ENCODE data around the gene RAB27B. TPM values are rescaled to one million over a fixed set of nuclear protein-coding genes. Genes with fewer than 3 reads are reported as not detected.

Gene RAB27B
- polyA plus RNA-seq, 12 donors = 0.22 to 3.7 (median 0.98) TPM; not detected in 1

DNA sequence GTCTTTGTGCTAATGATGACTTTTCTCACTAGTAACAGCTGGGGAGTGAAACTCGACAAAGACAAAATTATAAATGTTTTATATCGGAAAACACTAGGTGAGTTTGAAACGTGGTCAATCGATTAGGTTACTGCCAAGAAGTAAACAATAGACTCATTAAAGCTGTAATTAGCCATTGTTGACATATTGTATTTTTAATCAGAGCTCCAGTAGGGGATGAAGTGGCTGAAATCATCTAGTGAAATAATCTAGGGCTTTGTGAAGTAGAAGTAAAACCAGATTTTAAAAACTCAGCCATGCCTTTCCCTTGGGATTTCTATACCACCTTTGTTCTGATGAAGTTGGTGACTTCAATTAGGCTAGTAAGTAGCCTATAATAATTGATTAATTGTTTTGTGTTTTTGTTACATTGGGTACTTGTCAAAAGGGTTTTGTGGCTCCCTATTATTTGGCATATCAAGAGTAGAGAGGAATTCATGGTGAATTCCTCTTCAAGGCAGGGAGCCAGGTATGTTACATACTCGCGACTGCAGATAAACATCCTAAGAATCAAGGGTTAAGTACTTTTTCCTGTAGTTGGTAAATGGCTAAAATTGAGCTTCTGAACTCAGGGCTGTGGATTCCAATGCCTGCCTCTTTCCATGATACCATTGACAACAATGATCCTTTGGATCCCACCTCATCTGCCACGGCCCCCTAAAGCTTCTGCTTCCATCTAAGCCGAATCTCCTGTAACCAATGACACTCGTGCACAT lies 31.6 kb downstream of the RAB27B start:
- DNase-seq = no peak

DNA sequence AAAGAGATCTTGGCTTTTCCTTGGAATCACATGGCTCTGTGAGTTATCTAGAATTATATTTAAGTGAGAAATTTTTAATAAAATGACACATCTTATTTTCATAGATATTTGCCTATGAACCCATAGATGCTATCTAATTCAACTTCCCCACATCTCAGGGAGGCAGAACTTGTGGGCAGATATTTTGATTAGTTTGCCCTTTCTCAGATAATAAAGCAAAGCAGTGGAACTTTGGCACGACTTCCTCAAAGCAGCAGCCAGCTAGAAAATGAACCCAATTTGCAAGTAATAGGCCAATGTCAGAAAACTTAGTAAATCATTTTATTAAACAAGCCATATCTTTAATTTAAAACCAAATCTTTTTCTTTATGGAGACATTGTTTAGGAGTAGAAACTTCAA lies 32.7 kb downstream of the RAB27B start:
- no peak for DNase-seq

DNA sequence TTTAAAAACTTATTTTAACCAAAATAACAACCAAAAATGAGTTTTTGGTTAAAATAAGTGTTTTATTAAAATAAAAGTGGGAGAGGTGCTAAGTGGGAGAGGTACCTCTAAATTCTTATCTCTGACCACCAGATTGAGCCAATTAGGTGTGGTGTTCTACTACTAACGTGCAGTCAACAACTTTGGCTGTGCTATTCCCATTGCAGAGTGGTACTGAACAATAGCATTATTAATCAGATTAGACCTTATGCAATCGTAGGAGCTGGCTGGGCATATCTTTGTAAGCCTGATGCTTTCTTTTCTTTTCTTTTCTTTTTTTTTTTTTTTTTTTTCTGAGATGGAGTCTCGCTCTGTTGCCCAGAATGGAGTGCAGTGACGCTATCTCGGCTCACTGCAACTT lies 38.9 kb downstream of the RAB27B start:
- DNase-seq = no peak

DNA sequence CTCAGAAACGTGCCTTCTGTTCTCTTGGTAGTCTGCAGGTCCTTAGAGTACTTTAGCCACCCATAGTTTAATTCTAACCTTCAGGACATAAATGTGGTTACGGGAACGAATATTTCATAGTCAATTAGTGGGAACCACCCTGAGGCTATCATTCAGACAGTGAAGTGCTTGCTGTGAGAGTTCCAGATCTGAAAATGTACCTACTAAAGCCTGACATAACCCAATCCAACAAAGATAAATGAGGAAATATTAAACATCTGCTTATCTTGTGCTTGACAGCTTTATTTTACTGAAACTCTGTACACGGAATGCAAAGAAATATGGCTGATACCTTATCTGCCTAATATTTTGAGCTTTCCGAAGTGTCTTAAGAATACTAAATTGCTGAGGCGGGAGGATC lies 43.0 kb downstream of the RAB27B start:
- no peak for DNase-seq

DNA sequence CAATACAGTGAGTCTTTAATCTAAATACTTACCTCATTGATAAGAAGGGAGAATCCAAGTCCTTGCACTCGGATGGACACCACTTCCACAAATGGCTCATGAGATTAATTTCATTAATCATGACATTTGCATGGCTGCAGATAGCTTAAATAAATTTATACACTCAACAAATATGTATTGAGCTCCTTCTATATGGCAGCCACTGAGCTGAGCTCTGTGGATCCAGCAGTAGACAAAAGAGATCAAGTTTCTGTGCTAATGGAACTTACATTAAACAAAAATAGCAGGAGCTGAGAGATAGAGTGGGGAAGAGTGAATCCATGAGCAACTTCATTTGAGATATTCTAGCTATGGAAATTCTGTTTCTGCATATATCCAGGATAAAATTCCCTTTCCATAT lies 44.4 kb downstream of the RAB27B start:
- no peak for DNase-seq

DNA sequence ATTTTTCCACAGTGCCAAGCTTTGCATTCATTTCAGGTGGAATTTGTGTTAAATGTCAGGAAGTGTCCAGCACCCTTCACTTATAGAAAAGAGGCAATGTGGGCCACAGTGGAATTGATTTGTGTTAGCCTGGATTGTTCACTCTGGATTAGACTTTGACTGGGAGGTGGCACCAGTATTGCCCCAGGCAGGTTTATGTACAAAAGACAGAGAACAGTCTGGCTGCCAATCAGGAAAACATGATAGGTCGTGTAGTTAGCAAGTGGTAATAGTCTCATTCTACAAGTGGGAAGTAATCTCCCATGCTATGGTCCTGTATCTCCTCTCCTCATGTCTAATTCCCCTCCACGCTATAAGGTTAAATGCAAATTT lies 45.6 kb downstream of the RAB27B start:
- no peak for DNase-seq

DNA sequence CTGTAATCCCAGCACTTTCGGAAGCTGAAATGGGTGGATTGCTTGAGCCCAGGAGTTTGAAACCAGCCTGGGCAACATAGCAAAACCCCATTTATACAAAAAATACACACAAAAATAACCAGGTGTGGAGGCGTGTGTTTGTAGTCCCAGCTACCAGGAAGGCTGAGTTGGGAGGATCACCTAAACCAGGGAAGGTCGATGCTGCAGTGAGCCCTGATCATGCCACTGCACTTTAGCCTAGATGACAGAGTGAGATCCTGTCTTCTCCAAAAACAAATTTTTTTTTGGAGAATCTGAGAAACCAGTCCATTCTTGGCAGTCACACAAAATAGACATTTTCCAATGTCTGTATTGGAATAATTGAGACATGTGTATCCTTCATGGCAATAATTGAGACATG lies 46.8 kb downstream of the RAB27B start:
- DNase-seq = no peak

DNA sequence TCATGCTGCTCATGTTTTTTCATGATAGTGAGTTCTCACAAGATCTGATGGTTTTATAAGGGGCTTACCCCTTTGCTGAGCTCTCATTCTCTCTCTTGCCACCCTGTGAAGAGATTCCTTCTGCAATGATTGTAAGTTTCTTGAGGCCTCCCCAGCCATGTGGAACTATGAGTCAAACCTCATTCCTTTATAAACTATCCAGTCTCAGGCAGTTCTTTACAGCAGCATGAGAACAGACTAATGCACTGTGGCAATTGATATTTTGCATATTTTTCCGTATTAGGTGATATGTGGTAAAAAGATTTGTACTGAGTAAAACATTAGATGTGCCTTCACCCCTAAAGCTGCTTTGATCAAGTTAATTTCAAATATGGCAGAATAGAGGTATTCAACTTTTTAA lies 48.8 kb downstream of the RAB27B start:
- DNase-seq = no peak

DNA sequence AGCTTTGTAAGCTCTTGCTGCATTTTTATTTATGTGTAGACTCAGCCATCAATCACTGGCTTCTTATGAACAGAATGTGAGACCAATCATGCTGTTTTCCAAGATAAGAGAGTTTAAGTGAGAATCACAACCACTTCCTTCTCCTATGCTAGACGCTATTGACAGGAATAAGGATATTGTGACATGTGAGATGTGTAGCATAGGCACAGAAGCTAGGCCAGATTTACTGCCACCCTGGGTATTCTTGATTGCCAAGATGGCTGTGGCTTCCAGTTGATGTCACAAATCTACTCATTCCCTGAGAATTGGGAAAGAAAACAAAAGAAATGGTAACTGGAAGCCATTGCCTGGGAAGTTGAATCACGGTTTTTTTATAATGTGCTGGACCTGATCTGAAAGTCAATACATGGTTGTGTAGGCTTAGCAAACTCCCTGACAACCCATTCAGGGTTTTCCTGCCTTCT lies 49.9 kb downstream of the RAB27B start:
- no peak for DNase-seq

DNA sequence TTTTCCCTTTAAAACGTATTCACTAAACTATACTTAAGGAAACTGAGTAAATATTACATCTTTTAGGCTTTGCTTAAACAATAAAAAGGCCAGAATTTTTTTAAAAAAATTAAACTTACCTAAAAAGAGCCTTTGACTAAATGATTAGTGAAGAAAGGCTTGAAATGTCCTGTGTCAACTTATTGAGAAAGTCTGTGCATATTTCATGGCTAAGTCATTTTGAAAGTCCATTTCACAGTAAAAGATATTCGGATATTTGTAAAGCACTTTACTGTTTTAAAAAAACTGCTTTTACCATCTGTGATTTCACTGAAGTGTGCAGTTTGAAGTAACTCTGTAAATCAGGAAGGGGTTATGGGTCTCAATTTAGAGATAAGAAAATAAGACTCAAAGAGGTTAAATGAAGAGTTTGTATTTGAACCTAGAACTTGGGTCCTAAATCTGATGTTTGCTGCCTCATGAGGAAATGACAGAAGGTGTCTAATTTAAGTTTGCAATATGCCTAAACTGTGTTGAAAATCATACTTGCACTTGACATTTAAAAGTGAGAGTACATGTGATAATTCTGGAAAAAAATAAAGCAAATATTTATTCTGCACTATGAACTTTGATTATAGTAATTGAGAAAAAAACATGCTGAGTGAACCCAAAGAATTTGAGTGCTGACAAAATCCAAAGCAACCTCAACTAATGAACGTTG lies 50.5 kb downstream of the RAB27B start:
- no peak for DNase-seq

DNA sequence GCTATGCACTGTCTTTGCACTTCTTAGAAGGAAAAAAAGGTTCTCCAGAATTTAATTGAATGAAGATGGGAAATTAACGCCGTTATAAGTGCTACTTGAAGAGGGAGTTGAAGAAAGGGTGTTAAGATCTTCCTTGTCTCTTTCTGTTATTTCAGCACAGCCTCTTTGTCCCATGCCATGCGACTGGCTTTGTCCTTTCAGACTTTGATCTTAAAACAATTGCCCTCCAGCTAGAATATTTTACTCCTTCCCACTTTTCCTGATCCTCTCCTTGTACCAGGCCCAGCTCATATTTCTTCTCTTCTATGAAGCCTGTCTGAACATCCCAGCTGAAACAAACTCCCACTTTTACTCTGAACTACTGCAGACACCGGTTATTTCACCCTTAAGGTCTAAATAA lies 51.4 kb downstream of the RAB27B start:
- DNase-seq = no peak

DNA sequence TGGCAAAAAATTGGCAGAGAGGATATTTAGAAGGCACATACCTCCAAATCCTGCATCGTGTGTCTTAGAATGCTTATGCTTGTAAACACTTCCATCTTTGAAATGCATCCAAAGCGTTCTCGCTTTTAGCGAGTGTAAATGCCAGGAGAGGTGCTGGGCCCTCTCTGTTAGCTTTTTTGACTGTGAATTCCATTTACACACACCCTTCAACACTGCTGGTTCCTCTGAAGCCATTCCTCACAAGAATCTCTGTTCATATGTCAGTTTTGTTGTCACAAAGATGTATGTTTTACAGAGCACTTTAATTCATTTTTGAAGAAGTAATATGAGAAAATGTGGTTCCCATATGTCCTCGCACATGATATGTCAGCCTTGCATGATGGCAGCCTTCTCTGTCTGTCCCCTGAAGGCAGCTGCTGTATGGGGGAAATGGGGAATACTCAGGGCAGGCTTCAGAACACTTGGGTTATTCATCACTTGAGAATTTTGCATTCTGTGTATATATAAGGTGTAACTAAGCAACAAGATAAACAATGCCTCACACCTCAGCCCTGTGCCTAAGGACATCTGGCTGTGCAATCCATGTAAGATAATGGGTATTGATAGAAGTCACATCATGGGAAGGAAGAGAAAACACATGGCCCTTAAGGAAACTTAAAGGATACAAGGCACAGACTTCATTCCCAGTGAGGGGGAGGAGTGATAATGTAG lies 52.3 kb downstream of the RAB27B start:
- DNase-seq = no peak

DNA sequence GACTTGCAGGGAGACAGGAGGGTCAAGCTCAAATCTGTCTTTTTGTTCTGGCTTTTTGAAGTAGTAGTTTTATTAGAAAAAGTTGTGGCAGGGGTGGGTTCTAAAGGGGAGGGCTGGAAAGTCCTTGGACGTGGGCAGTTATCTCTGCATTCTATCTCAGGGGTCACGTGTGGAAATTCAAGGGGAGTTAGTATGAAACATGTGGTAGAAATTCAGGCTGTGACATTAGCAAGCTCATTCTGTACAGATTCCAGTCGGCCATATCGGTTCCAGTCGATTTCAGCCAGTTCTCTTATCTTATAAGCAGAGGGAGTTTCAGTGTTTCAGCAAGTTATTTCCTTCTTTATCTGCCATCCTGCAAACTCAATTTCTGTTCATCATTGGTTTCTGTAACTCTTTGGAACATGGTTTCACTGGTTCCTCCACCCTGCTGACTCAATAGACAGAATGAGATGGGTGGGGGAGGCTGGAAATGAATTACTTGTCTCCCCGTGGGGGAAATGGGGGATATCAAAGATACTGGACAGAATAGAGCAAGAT lies 53.0 kb downstream of the RAB27B start:
- DNase-seq = no peak

DNA sequence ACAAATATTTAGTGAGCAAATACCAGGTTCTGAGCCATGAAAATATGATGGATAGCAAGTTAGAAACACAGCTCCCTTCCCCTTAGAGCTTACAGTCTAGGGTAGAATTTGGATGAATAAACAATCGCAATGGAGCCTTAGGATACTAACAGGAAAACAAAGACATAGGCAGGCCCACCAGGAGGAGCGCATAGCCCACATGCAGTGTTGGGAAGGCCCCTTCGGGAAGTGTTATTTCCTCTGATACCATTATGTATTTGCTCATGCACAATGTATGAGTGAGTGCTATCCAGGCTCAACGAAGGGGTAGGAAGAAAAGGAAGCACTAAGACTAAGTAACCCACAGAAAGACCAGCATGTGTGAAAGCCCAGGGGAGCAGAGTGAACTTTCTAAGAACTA lies 54.0 kb downstream of the RAB27B start:
- no peak for DNase-seq

DNA sequence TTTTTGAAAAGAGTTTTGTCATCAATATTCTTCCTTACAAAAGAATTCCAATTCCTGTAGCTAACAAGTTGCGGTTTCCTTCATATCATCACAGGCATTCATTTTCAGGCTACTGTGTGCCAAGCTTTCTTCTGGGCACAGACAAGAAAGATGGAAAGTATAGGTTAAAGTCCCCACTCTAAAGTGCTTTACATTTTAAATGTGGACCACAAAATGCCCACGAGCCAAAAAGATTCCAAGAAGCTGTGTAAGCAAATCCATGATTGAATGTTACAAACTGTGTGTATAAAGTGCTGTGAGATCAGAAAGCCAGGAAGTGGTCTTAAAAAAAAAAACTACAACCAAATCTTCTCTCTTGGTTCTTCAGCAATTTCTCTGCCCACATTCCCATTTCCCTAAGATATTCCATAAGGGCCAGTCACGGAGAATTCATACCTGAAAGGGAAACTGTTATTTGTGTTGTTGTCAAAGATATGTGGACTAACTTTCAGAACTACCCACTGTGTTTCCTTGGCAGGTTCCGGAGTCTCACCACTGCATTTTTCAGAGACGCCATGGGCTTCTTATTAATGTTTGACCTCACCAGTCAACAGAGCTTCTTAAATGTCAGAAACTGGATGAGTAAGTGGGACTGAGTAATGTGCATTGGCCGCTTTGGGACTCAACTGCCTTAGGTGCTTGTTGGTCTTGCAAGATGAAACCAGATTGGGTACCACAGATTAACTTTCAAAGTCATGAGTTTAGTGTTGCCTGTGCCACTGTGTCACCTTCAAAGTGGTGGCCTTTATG lies 55.7 kb downstream of the RAB27B start:
- no peak for DNase-seq

DNA sequence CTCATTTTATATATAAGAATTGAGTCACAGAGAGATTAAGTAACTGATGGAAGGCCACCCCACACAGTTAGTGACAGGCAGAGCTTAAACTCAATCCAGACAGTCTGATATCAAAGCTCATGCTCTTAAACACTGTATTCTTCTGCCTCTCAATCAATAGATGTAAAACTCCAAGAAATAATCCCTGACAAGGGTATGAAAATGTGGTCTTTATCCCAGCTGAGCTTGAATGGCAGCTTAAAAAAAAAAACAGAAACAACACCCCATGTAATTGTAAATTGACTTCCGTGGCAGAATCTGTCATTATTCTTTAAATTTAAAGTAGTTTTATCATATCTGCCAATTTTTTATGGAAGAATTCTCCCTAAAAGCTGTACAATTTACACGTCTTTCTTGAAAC lies 60.1 kb downstream of the RAB27B start:
- DNase-seq = no peak

DNA sequence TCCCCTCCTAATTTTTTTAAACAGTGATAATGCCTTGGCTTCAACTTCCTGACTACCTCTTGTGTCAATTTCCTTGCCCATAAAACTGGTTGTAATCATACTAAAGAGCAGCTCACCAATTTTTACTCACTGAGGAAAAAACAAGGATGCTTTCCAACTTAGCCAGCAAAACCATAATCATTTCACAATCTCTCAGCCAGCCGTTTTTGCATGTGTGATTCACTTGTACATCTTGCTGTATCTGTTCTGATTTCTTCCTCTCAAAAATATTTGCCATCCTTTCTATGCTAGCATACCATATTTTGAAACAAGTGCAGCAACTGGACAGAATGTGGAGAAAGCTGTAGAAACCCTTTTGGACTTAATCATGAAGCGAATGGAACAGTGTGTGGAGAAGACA lies 60.7 kb downstream of the RAB27B start:
- DNase-seq = no peak

DNA sequence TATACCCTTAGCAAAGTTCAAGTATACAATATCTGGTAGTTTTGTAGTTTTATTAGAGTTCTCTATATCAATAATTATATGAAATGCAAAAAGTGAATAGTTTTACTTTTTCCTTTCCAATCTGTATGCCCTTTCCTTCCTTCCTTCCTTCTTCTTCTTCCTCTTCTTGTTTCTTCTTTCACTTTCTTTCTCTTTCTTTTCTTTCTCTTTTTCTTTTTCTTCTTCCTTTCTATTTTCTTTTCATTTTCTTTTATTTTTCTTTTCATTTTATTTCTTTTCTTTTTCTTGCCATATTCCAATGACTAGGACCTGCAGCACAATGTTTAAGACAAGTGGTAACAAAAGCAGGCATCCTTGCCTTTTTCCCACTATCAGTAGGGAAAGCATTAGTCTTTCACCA lies 71.2 kb downstream of the RAB27B start:
- DNase-seq = no peak

DNA sequence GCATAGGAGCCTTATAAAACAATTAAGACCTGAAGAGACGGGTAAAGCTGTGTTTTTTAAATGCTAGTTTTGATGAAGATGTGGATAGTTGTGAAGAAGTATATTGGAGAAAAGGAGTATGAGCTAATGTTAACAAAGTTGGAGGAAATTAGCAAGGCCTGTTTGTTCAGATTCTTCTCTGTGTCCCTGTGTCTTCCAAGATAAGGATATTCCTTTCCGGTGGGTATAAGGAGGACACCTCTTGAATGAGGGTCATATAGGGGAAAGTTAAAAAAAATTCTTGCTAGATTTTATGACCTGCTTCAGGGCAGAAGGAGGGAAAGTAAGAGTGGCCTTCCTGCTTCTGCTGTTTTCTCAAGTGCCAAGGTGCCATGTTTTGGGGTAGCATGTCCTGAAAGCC lies 72.0 kb downstream of the RAB27B start:
- no peak for DNase-seq

DNA sequence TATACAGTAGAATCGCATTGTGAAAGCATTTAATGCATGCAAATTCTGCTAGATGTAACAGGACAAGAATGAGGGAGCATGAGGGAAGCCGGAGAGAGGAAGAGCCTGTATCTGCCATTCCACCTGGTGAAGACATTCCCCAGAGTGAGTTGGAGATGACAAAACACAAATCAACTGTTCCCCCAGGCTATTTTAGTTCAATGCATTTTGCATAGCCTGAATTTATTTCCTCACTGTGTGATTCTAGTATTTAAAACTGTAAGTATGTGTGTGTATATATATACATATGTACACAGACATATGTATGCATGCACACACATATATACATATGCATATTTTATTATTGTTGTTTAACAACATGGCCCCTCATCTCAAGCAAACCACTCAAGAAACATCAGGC lies 76.3 kb downstream of the RAB27B start:
- no peak for DNase-seq

DNA sequence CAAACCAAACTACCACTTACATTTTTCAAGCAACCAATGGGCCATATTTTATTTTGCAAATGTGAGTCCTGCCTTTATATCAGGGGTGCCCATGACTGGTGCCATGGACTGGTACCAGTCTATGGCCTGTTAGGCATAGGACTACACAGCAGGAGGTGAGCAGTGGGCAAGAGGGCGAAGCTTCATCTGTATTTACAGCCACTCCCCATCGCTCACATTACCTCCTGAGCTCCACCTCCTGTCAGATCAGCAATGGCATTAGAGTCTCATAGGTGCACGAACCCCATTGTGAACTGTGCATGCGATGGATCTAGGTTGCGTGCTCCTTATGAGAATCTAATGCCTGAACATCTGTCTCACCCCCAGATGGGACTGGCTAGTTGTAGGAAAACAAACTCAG lies 77.4 kb downstream of the RAB27B start:
- DNase-seq = no peak

All from muscle of arm (tissue), 12 donors.